Brain microvascular endothelial cell (primary cell): ENCODE results near the gene PSG1.
A peak's percentile ranks its signal among the peaks of the same experiment; 100 is the strongest.
"Not testable (repeated sequence)": the region's sequence is repeated elsewhere in the genome, so short reads cannot be mapped to it uniquely, and the experiment has no call there.

Experiments
- DNase-seq: peaks from one replicate; pipeline ENCODE4 v3.0.0-alpha.2; 2020
- H3K27ac ChIP-seq: fragments of 250-450 bp; sonication (Bioruptor Pico); 2 replicates; pipeline ENCODE4 v1.5.1; 2020; ENCODE audit warnings: mild to moderate bottlenecking, moderate library complexity
- H3K27me3 ChIP-seq: fragments of 250-450 bp; sonication (Bioruptor Pico); replicated peaks from 2 replicates; pipeline ENCODE4 v1.5.1; 2020; ENCODE audit warnings: mild to moderate bottlenecking
- H3K36me3 ChIP-seq: fragments of 250-450 bp; sonication (Bioruptor Pico); replicated peaks from 2 replicates; pipeline ENCODE4 v1.5.1; 2020; ENCODE audit warnings: mild to moderate bottlenecking
- H3K4me3 ChIP-seq: 2 replicates; pipeline ENCODE4 v1.5.1; 2011; ENCODE audit warnings: low read depth, mild to moderate bottlenecking, control low read depth, low read length, moderate library complexity
- in situ Hi-C: cut with HindIII; loops from 2 replicates; pipeline ENCODE4 v1.10.0; 2017; ENCODE audit warnings: low sequenced_read_pairs, low pct_ligation_motif_present
- TF ChIP-seq, protein P1 (sequence below): IDR thresholded peaks from 2 replicates; pipeline ENCODE4 v1.5.1; 2011; ENCODE audit warnings: low read depth, mild to moderate bottlenecking, moderate library complexity, low read length, control low read depth, inconsistent platforms; ENCODE audit errors: missing control alignments

Gene PSG1

DNA sequence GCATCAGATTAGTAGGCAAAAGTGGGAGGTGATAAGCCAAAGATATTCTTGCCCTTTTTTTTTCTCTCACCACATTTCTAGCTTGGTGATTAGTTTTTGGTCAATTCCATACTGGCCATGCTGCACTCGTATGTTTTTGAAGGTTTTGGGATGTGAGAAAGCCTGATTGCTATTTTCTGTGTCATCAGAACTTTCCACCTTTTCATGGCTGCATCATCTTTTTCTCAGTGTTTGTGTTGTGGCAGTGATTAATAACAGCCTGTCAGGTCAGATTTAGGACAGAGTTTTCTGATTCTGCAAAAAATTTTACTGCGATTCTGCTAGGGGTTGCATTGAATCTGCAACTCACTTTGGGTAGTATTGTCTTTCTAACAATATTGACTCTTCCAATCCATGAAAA, 32.9 kb downstream of the PSG1 start:
- H3K27ac ChIP-seq = no peak overlapping the region
- TF ChIP-seq, protein P1, sequence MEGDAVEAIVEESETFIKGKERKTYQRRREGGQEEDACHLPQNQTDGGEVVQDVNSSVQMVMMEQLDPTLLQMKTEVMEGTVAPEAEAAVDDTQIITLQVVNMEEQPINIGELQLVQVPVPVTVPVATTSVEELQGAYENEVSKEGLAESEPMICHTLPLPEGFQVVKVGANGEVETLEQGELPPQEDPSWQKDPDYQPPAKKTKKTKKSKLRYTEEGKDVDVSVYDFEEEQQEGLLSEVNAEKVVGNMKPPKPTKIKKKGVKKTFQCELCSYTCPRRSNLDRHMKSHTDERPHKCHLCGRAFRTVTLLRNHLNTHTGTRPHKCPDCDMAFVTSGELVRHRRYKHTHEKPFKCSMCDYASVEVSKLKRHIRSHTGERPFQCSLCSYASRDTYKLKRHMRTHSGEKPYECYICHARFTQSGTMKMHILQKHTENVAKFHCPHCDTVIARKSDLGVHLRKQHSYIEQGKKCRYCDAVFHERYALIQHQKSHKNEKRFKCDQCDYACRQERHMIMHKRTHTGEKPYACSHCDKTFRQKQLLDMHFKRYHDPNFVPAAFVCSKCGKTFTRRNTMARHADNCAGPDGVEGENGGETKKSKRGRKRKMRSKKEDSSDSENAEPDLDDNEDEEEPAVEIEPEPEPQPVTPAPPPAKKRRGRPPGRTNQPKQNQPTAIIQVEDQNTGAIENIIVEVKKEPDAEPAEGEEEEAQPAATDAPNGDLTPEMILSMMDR = no peak
- H3K27me3 ChIP-seq = no peaks in the 10 kb centered on the region
- no peak overlapping the region for H3K4me3 ChIP-seq
- in situ Hi-C loops = no loop called here
- H3K36me3 ChIP-seq = no peaks in the 10 kb centered on the region
- DNase-seq = peak; percentile 35

DNA sequence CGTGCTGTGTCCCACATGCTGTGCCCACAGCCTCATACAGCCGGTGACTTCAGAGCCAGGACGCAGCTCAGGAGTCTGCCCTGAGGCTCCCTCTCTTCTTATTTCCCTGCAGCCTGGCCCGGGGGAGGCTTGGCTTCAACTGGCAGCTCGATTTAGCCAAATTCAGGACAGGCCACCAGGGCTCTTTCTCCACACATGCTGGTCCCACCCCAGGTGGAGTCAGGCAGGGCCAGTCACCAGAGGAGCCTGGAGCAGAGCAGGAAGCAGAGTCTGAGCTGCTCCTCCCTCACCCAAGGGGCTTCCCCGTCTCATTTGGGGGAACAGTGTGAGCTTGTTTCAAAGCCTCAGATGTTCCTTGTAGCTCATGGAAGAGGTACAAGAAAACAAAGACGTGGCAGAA, 35.9 kb downstream of the PSG1 start:
- H3K27me3 ChIP-seq, H3K27ac ChIP-seq, H3K36me3 ChIP-seq, in situ Hi-C loops, H3K4me3 ChIP-seq, DNase-seq: not testable (repeated sequence)

DNA sequence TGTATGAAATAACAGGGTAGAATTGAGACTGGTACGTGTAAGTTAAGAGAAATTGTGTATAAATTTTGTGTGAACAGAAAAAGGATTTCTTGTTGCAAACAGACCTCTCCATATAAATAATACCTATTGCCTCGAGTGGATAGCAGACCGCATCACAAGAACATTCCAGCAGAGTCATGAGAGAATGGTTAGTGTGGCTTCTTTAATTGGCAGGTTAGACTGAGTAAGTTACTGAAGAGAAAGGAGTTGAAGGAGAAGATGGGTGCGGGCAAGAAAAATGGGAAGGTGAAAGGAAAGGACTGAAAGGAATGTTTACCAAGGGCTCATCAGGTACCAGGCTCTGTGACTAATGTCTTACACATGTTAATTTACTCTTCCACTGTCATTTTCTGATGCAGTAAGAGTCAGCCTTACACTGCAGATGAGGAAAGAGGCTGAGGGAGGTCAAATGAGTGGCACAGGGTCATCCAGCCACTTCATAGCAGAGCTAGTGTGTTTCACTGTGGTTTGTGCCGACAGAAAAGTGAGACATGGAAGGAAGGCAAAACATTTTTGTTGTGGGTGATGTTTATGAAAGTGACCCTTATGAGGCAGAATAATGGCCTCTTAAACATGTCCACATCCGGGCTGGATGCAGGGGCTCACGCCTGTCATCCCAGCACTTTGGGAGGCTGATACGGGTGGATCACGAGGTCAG, 46.6 kb downstream of the PSG1 start:
- H3K4me3 ChIP-seq, H3K36me3 ChIP-seq, in situ Hi-C loops, DNase-seq, H3K27me3 ChIP-seq, H3K27ac ChIP-seq: not testable (repeated sequence)

DNA sequence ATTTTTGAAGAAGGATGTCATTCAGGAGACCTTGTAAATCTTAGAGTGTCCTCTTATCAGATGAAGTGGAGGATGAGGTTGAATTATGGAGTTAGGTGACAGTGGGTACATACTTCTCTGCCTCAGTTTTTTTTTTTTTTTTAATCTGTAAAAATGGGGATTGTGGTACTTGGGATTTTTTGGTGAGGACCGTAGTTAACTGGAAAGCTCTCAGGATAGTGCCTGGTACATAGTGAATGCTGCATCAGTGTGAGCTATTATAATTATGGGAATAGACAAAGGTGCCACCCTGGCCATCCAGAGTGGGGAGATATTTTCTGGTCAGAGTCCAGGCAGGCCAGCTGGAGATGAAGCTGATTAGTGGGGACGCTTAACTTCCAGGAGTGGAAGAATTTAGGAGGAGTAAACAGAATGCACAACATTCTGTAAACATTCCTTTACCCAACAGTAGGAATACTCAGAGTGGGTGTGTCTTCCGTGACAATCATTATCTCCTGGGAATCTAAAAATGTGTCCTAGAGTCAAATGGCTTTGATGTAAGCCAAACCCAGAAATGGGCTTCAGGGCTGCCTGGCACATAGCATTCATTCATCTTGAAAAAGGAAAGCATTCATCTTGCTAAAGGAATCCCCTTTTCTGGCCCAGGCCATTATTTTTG, 47.4 kb downstream of the PSG1 start:
- H3K36me3 ChIP-seq, H3K27ac ChIP-seq, DNase-seq, in situ Hi-C loops, H3K27me3 ChIP-seq, H3K4me3 ChIP-seq: not testable (repeated sequence)

DNA sequence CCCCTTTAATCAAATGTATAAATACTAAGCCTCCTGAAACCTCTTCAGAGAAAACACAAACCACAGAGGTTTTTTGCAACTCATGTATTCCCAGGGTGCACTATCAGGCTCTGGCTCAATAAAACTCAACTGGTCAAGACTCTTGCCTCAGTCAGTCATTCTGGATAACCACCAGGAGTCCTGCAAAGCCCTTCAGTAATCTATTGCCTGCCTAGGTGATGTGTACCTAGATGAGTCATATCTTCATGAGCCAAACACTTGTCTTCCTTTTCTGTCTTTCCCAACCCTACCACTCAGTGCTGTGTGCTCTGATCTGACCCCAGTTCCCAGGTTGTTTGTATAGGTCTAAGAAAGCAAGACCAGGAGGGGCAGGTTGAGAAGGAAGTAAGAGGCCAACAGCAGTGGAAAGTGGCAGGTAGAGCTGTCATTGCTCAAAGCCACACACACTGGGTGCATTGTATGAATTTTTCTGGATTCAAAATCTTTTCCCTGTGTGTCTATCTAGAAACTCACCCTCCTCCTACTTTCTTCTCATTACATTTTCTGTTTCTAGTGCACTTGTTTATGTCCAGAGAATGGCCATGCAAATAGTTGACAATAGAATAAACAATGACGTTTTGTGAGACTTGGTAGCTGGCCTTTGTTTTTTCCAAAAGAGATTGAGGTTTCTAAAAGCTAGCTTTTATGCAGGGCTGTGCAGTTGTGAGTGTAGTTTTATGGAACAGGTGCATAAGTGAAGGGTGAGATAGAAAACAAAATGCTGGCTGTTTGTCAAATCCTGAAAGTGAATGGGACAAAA, 48.1 kb downstream of the PSG1 start:
- Histone ChIP-seq H3K27me3 (no peaks in the 10 kb centered on the region), H3K4me3 (no peak overlapping the region), H3K36me3 (no peaks in the 10 kb centered on the region), H3K27ac (no peak overlapping the region)
- no peak for DNase-seq
- TF ChIP-seq, protein P1 = no peak
- in situ Hi-C loops = no loop called here

DNA sequence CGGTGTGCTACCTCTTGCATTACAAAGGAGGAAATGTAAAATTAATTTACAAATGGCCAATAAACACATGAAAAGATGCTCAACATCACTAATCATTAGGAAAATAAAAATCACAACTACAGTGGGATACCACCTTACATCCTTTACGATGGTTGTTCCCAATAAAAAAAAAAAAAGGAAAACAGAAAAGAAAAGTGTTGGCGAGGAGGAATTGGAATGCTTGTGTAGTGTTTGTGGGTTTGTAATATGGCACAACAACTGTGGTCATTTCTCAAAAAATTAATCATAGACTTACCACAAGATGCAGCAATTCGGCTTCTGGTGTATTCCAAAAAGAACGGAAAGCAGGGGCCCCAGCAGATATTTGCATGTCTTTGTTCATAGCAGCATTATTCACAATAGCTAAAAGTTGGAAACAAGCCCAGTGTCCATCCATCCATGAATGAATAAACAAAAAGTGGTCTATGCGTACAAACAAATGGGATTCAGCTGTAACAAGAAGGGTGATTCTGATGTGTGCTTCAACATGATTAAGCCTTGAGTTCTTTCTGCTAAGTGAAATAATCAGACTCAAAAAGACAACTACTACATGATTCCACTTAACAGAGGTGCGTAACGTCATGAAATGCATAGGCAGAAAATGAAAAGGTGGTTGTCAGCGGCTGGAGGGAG, 58.1 kb downstream of the PSG1 start:
- H3K27ac ChIP-seq, H3K36me3 ChIP-seq, H3K27me3 ChIP-seq, in situ Hi-C loops, DNase-seq, H3K4me3 ChIP-seq: not testable (repeated sequence)

DNA sequence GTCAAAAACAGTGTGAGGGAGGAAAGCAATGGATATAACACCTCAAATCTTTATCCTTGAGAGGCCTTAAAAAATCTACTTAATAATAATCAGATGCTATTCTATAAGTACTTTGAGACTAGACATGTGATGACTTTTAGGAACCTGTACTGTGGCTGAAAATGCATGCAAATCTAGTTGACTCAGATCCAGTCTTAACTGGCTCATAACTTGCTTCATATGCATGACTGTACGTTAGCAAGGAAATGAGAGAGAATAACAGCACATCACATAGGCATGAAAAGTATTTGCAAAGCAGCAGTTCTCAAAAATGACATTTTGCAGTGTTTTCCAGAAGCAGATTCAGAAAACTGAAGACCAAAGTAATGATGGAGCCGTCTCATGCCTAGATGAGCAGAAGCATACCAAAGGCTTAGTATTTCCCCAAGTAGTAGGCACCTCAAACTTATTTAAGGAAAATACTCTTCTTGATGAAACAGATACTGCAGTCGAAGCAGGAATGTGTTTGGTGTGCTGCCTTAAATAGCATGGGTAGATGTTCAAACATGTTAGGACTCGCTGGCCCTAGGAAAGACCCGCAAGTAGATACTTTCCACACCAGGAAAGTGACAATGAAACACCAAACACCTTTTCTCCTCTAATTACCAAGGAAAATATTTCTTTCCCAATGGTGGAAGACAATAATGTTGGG, 59.4 kb downstream of the PSG1 start:
- H3K27me3 ChIP-seq, H3K27ac ChIP-seq, H3K36me3 ChIP-seq, H3K4me3 ChIP-seq, in situ Hi-C loops: not testable (repeated sequence)
- DNase-seq = peak; percentile 66

DNA sequence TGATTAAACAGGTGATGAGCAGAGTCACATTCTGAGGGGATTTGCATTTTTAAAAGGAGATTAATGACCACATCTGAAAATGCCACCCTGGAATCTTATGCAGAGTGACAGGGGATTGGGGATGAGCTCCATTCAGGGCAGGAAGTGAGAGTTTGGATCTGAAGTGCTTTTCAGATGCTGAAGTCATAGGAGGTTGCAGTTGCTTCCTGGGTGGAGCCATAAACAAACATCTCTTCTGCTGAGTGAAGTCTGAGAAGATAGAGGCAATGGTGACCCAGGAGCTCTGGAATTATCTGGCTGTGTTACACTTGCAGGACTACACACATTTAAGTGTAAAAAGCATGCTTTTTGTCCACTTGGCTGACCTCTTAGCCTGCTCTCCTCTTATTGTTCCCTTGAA, 62.6 kb downstream of the PSG1 start:
- H3K27ac ChIP-seq = no peak overlapping the region
- no peak overlapping the region for H3K4me3 ChIP-seq
- in situ Hi-C loops = no loop called here
- no peaks in the 10 kb centered on the region for H3K27me3 ChIP-seq
- TF ChIP-seq, protein P1 = no peak
- DNase-seq = no peak
- no peaks in the 10 kb centered on the region for H3K36me3 ChIP-seq
